HG03354 (cell line): ENCODE results near the gene KIF2A.
"Not testable (repeated sequence)": the region's sequence is repeated elsewhere in the genome, so short reads cannot be mapped to it uniquely, and the experiment has no call there.

ENCODE experiments used
- ATAC-seq: cut with Tn5 transposase; IDR thresholded peaks from one replicate; pipeline ENCODE4 v1.9.1; 2021; ENCODE audit warnings: mild to moderate bottlenecking; ENCODE audit not compliant: unreplicated experiment, poor library complexity, severe bottlenecking

KIF2A gene

DNA sequence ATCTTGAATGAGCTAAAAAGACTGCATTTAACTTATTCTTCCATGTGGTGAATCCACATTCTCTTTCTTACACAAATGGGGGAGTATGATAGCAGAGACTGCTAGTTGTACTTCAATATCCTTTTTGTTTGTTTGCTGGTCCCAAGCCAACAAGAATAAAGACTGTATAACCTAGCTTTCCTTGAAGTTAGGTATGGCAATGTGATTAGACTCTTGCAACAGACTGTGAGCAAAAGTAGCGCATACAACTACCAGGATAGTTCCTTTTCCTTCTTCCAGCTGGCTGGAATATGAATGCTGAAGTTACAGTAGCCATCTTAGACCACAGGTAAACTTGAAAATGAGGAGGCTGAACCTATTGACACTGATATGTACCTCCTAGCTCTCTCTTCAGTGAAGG is 17.9 kb upstream of the KIF2A start:
- ATAC-seq: no peak

DNA sequence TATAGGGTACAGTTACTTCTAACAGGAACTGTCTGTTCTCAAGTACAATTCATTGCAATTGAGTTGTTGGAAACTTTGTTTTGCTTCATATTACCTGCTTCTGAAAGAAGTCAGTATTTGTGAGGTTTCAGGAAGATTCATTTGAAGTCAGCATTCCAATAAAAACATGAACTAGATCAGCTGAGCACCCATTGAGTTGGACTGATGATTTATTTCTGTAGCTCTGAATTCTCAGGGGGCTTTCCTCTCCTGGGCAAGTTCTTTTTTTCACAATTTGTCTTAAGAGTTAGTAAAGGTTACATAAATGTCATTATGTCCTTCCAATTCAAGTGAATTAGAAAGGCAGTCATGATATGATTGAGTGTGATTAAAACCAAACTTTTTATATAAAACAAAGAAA is 16.2 kb upstream of the KIF2A start:
- no peak for ATAC-seq

- ATAC-seq: not testable (repeated sequence)
Observed at GRCh38 chr5:62291829-62292228, 14.2 kb upstream of the KIF2A start.

GRCh38 chr5:62296998-62297397 is 9.0 kb upstream of the KIF2A start:
- ATAC-seq: no peak

- no peak for ATAC-seq
Observed at GRCh38 chr5:62298118-62298517, 7.9 kb upstream of the KIF2A start.

GRCh38 chr5:62299101-62299500 is 6.9 kb upstream of the KIF2A start:
- no peak for ATAC-seq

- no peak for ATAC-seq
Observed at GRCh38 chr5:62299600-62299999, 6.4 kb upstream of the KIF2A start.

- ATAC-seq: no peak
Observed at GRCh38 chr5:62305358-62305714, 670 bp upstream of the KIF2A start.

DNA sequence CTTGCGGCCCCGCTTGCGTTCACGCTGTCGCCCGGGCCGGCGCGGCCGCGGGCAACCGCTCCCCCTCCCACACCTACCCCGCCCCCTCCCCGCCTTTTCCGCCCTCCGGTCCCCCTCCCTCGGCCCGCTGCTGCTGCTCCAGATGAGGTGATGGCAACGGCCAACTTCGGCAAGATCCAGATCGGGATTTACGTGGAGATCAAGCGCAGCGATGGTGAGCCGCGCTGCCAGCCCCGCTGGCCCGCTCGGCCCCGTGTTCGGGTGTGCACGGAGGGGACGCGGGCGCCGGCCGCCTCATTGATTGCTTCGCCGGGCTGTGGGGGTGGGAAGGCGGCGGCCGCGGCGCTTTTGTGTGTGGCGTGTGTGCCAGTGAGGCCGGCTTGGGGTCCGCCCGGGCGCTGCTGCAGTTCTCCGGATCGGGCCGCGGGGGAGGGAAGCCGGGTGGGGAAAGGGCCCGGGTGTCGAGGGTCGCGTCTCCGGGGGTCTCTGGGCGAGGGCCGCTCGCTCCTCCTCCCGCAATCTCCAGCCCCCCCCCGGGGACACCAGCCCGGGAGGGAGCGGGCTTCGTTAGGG is 403 bp downstream of the KIF2A start:
- ATAC-seq: peak; percentile 47

GRCh38 chr5:62306896-62307689 is 1.1 kb downstream of the KIF2A start:
- ATAC-seq: peak; percentile 18

- ATAC-seq: no peak
Observed at GRCh38 chr5:62308439-62308838, 2.4 kb downstream of the KIF2A start.

- no peak for ATAC-seq
Observed at GRCh38 chr5:62309107-62309506, 3.1 kb downstream of the KIF2A start.

GRCh38 chr5:62310426-62311143 is 4.6 kb downstream of the KIF2A start:
- ATAC-seq: no peak

- ATAC-seq: no peak
Observed at GRCh38 chr5:62312036-62312435, 6.0 kb downstream of the KIF2A start.

- no peak for ATAC-seq
Observed at GRCh38 chr5:62312674-62313073, 6.7 kb downstream of the KIF2A start.

GRCh38 chr5:62314213-62314830 is 8.3 kb downstream of the KIF2A start:
- ATAC-seq: no peak

DNA sequence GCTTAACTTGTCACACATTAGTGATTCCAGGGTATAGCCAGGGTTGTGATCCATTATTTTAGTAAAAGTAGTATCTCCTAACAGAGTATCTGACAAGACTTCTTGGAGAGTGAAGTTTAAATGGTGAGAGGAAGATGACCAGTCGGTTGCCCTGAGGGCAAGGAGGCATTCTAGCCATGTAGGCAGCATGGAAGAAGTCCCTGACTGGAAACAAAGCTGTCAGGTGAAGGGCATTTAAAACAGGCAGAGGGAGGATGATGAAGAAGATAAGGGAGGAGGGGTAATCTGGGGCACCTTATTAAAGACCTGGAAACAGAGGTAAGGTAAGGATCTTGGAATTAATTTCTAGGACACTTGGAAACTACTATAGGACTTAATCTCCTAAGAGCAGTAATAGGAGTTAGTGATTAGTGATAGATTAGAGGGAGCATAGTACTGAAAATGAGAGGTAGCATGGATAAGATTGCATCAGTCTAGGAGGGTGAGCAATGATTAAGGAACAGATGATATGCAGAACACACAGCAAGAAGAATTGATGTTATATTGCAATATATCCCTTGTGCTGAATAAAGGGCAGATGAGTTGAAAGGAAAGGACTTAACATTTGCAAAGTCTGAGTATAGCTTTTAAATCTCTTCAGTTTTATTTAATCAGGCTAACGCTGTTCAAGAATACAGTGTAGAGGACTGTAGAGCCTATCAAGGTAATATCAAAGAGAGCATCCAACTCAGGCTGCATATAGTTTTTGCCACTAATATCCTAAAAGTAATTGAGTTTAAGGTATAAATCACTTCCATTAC is 9.6 kb downstream of the KIF2A start:
- no peak for ATAC-seq

GRCh38 chr5:62316176-62316502 is 10.1 kb downstream of the KIF2A start:
- ATAC-seq: no peak

- ATAC-seq: no peak
Observed at GRCh38 chr5:62317810-62318209, 11.8 kb downstream of the KIF2A start.

- no peak for ATAC-seq
Observed at GRCh38 chr5:62322484-62322883, 16.5 kb downstream of the KIF2A start.
